SKM-1 treated with dmso at 0.1 percent for 144 hours (cell line): Measurements from ENCODE around the gene HS3ST4.
"Not testable (repeated sequence)": the region's sequence is repeated elsewhere in the genome, so short reads cannot be mapped to it uniquely, and the experiment has no call there.

ENCODE experiments used
- DNase-seq: peaks from one replicate; lab custom pipeline; 2025; ENCODE audit not compliant: unreplicated experiment; lab: John Stamatoyannopoulos, UW

HS3ST4 gene

DNA sequence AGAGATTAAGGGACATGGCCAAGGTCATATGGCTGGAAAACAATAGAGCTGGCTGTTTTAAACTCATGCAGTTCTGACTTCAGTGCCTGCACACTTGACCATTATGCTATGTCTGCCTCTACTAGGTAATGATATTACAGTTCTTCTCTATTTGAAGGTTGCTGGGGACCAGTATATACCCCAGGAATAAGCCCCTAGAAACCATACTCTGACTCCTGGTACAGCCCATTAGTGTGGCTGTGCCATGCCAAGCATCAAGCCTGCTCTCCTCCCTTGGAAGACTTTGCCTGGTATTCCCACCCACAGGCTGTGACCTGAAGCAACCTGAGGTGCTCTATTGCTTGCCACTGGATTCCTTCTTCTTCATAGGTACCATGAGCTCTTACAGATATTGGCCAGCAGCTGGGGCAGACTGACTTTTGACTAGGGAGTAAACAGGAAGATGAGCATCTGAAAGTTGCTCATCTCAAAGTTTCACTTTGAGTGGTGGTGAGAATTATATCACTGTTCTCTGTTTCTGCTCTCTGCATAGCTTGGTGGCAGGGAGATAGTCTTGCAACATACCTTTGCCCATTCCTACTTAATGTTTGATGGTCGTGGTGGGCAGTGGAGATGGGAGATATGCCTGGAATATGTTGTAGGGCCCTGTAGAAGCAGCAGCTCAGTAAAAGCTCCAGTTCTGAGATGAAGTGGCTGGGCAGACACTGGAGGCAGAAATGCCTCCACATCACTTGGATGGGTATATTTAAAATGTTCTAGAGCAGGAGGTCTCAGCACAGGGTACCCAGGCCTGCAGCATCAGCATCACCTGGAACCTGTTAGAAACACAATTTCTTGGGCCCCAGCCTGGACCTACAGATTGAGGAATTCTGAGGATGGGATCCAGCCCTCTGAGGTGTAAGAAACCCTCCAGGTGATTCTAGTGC, 274.7 kb downstream of the HS3ST4 start:
- DNase-seq, result no peak

DNA sequence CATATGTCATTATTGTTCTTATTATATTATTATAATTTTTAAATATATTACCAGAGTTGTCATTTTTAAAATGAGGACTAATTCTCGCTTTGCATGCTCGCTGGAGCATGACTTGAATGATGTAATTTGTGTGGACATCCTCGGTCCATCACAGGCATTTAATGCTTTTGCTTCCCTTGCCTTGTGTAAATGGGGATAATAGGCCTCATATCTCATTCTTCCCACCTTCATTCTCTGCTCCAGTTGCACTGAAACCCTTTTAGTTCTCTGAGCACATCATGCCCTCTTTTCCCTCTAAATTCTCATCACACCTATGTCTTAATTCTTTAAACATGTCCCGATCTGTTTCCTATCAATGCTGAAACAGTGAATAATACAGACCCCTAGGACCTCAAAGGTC, 285.4 kb downstream of the HS3ST4 start:
- DNase-seq, result no peak

DNA sequence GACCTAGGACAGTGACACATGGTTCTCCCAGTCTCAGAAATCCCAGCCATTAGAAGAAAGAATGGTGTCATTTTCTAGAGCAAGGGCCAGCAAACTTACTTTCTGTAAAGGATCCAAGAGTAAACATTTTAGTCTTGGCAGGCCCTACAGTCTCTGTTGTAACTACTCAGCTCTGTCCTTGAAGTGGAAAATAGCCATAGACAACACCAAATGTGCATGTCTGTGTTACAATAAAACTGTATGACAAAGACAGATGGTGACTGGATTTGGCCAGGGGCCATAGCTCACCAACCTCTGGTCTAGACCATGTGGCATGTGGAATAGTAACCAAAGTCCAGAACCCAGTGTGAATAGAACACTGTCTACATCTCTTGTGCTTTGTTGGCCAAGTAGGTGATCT, 286.5 kb downstream of the HS3ST4 start:
- no peak for DNase-seq

- no peak for DNase-seq
Measured at GRCh38 chr16:25988084-25988483, 296.3 kb downstream of the HS3ST4 start.

GRCh38 chr16:25988882-25989281, 297.1 kb downstream of the HS3ST4 start:
- no peak for DNase-seq

- DNase-seq, result peak; percentile 1
Measured at GRCh38 chr16:25996052-25996451, 304.3 kb downstream of the HS3ST4 start.

- DNase-seq, result no peak
Measured at GRCh38 chr16:26005336-26005735, 313.6 kb downstream of the HS3ST4 start.

DNA sequence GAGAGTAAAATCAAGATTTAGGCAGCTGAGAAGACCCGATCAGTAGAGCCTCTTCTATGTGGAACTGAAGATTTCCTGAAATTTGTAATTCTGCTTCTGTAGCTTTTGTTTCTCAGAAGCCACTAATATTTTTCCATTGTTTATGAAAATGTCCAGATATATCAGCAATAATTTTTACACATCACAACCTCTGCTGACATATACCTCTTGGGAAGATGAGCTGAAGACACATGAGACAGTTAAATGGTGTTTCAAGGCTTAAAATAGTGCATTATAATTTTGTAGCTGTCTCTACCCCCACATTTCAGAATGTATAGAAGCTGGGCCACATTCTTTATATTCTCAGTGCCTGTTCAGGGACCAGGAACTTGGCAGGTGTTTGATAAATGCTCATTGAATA, 320.6 kb downstream of the HS3ST4 start:
- DNase-seq, result no peak

GRCh38 chr16:26015776-26016175, 324.0 kb downstream of the HS3ST4 start:
- no peak for DNase-seq

GRCh38 chr16:26016989-26017388, 325.2 kb downstream of the HS3ST4 start:
- DNase-seq, result no peak

DNA sequence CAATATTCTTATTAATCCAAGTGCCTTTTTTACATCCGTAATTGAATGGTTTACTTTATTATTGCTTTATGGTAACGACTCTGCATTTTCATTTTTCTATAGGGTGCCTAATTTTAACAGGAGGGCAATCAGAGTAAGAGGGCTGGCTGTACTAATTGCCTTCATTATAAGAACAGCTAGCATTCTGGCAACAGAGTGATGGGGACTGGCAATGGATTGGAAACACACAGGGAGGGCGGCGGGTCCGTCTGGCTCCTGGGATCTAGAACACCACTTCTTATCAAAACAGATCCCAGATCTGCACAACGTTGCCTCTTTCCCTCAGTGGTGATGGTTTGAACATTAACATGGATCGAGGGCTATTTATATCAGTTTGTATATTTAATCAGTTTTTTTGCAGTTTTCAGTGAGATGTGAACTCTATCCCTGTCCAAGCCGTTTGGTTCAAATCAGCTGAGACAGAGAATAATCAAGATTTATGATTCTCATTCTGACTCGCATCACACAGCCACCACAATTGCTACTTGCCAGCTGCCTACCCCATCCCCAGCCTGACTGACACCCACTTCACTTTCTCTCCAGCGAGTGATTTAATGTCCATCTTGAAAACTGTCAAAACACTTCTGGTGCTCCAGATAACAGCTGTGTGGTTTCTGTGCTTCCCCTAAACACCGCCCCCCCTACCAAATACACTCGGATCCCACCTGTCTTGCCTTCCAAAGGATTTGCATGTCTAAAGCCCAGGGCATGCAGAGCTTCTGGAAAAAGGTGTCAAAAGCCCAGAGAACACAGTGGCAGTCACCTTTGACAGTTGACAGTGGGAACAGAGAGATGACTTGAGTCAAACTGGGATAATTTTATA, 327.9 kb downstream of the HS3ST4 start:
- DNase-seq, result no peak

DNA sequence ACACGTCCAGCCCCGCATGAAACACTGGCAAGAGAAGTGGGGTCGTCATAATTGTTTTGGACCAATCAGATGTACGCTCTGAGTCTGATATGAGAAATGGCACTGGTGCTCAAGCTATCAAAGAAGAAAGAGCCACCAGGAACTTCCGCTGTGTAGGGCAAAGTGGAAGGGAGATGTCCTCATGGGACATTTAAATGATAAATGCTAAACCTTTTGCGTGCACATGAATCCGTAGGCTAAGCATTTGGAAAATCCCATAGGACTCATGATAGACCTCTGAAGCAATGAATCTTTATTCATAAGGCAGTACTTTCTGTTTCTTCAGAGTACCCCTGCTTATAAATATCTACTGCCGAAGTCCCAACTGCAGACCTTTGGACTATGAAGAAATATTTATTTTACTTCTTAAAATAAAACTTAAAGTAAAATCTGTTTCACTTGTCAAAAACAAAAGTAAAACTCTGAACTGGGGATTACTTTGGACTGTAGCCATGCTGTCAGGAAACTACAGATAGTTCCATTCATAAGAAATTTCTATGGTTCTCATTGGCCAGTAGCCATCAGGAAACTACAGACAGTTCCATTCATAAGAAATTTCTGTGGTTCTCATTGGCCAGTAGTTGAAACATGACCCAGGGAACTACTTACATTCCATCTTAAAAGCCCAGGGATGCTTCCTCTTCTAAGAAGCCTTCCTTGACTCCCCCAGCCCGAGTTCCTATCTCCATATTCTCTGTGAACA, 335.1 kb downstream of the HS3ST4 start:
- DNase-seq, result no peak

- DNase-seq, result no peak
Measured at GRCh38 chr16:26031286-26031685, 339.5 kb downstream of the HS3ST4 start.

DNA sequence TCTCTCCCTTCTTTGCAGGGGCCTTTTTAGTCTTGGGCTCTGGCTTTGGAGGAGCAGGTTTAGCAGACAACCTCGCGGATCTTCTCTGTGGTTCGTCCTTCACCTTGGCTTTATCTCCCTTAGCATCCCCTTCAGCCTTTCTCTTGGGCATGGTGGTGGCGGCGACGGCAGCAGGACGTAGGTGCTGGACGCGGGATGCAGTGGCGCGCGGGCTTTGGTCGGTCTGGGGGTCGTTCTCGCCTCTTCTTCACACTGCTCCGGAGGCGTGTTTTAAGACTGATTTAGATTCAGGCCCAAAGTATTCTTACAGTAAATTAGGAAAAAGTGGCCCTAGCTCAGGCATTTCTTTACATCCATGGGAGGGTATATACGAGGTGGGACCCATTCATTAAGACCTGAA, 340.9 kb downstream of the HS3ST4 start:
- not testable (repeated sequence) for DNase-seq

GRCh38 chr16:26041952-26042668, 350.4 kb downstream of the HS3ST4 start:
- no peak for DNase-seq

DNA sequence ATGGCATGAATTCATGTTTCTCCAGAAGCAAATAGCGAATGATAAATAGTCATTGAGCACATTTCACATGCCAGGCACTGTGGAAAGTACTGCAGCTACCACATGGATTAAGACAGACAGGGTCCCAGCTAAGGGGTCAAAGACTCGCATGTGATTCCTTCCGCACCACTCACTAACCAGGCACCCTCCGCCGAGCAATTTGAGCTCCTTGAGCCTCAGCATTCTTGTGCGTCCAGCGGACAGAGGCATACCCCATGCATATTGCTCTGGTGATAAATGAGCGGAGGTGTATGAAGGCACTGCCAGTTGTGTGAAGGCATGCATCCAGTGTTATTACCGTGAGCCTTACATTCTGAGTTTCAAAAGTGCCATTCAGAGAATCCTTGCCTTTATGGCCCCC, 358.7 kb downstream of the HS3ST4 start:
- no peak for DNase-seq

- DNase-seq, result no peak
Measured at GRCh38 chr16:26051063-26051462, 359.3 kb downstream of the HS3ST4 start.

DNA sequence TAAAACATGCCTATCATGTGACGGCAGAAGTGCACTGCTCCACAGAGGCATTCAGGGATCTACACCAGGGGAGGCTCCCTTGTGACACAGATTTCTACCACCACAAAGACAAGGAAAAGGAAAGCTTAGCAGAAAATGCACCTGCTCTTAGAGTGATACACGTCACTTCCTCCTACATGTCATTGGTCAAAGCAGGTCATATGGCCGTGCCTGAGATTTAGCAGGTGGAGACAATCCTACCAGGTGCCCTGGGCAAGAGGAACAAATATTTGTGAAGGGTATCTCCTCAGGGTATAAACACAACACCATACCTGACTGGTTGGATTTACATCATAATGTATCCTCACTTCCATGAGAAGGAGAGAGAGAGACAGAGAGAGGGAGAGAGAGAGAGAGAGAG, 362.1 kb downstream of the HS3ST4 start:
- DNase-seq, result no peak

DNA sequence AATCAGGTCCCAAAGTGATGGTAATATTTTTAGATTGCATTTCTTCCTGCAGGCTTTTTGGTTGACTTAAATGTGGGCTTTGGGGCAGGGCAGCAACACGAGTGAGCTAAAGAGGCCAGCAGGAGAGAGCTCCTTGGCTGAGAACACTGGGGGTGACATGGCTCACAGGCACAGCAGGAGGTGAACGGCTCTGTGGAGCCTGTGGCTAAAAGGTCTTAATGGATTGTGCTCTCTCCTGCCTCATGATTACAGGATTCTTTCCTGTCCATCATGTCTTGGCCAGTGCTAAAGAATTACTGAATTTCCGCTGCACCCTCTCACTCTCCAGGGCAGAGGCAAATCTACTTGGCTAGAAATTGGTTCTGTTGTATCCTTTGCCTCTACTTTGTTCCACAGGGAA, 366.6 kb downstream of the HS3ST4 start:
- DNase-seq, result no peak

DNA sequence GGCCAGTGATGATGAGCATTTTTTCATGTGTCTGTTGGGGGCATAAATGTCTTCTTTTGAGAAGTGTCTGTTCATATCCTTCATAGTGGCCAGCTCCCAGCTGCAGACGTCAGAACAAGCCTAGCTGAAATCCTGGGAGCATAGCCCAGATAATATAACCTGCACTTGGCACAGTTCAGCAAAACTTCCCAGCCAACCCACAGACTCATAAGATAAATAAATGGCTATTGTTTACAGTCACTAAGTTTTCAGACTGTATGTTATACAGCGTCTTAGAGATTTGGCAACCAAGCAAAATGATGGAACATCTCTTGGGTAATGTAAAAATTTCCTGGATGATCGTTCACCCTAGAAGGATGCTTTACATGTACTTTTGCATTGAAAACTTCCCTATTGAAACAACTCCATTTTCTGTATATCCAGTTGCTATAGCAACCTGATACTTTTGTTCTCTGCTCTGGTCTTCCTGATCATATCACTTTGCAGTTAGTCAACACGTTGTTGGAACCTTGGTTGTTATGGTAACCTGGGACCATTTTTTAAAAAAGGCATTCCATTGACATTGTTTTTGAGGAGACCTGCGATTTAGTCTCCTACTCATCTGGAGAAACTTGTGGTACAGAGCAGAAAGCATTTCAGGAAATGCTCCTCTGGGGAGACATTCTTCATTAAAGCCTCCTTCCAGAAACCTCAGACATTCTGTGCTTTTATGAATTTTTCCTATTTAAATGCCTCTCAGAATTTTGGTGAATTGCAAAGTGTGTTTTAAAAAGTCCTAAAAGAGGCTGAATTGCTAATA, 378.7 kb downstream of the HS3ST4 start:
- no peak for DNase-seq
